Measurements from ENCODE around the gene LYZL4.

The LYZL4 gene

GRCh38 chr3:42410370-42411131, at the start of gene LYZL4:
TSS of gene LYZL4 (minus strand) at chr3:42410610. CDS start at chr3:42407251, 3,359 bp downstream.
- DNase-seq (ENCODE audit: low read depth): no peak
- in situ Hi-C loops (cut with HindIII; ENCODE audit: low sequenced_read_pairs): no loop called here
- no peak for TF ChIP-seq CTCF (IDR thresholded peaks at IDR 0.05; ENCODE audit: low read depth, low read length, missing control alignments)

GRCh38 chr3:42459151-42459550, 48.7 kb upstream of the LYZL4 start:
- H3K4me3 ChIP-seq (ENCODE audit: low read depth, low read length): no peak overlapping the region
- TF ChIP-seq CTCF (IDR thresholded peaks at IDR 0.05; ENCODE audit: low read depth, low read length, missing control alignments): no peak
- in situ Hi-C loops (cut with HindIII; ENCODE audit: low sequenced_read_pairs): no loop called here
- no peak for DNase-seq (ENCODE audit: low read depth)

More at GRCh38 chr3:42410370-42411131, at the start of gene LYZL4:
- H3K4me3 ChIP-seq (ENCODE audit: low read depth, low read length): no peak within 1 kb of the TSS

GRCh38 chr3:42456211-42456610, 45.8 kb upstream of the LYZL4 start:
- in situ Hi-C loops (cut with HindIII; ENCODE audit: low sequenced_read_pairs): no loop called here
- no peak for TF ChIP-seq CTCF (IDR thresholded peaks at IDR 0.05; ENCODE audit: low read depth, low read length, missing control alignments)
- no peak overlapping the region for H3K4me3 ChIP-seq (ENCODE audit: low read depth, low read length)
- DNase-seq (ENCODE audit: low read depth): no peak

GRCh38 chr3:42451546-42452230, 41.3 kb upstream of the LYZL4 start:
- TF ChIP-seq CTCF (IDR thresholded peaks at IDR 0.05; ENCODE audit: low read depth, low read length, missing control alignments): no peak
- H3K4me3 ChIP-seq (ENCODE audit: low read depth, low read length): no peak overlapping the region
- in situ Hi-C loops (cut with HindIII; ENCODE audit: low sequenced_read_pairs): no loop called here
- no peak for DNase-seq (ENCODE audit: low read depth)

GRCh38 chr3:42451116-42451515, 40.7 kb upstream of the LYZL4 start:
- no peak for TF ChIP-seq CTCF (IDR thresholded peaks at IDR 0.05; ENCODE audit: low read depth, low read length, missing control alignments)
- no peak for DNase-seq (ENCODE audit: low read depth)
- H3K4me3 ChIP-seq (ENCODE audit: low read depth, low read length): no peak overlapping the region
- in situ Hi-C loops (cut with HindIII; ENCODE audit: low sequenced_read_pairs): no loop called here

- TF ChIP-seq CTCF (IDR thresholded peaks at IDR 0.05; ENCODE audit: low read depth, low read length, missing control alignments): no peak
- no peak for DNase-seq (ENCODE audit: low read depth)
- in situ Hi-C loops (cut with HindIII; ENCODE audit: low sequenced_read_pairs): no loop called here
- no peak overlapping the region for H3K4me3 ChIP-seq (ENCODE audit: low read depth, low read length)
Observed at GRCh38 chr3:42450567-42450966, 40.2 kb upstream of the LYZL4 start.

All from astrocyte of the cerebellum (primary cell).